Measurements from ENCODE around the gene DPM3. TPM values are rescaled to one million over a fixed set of nuclear protein-coding genes. Genes with fewer than 3 reads are reported as not detected.
"Not testable (repeated sequence)": the region's sequence is repeated elsewhere in the genome, so short reads cannot be mapped to it uniquely, and the experiment has no call there.

The DPM3 gene
- 13.6 and 19.2 TPM in 2 replicates for total RNA-seq (2014; rRNA removed; shearing (Covaris generic))
- polyA plus RNA-seq (2016; fragmentation: Nextera tagmentation; extraction: Ambion mirVana), result 71.4 and 76.5 TPM in 2 replicates
- long read RNA-seq, transcript DPM3-203 (2 exons, 409 nt), result major isoform, 6 of 12 reads
- long read RNA-seq, partial matches to known transcripts, result 0 of 12 reads
- long read RNA-seq, other reads (novel, unspliced or antisense), result 0 of 12 reads

GRCh38 chr1:155139895-155140629 lies at the start of gene DPM3:
TSS of gene DPM3 (minus strand) at chr1:155140531. CDS start at chr1:155140240, 291 bp downstream.
- H3K27ac ChIP-seq (ENCODE audit: low read depth), result no peak within 1 kb of the TSS
- H3K4me2 ChIP-seq, result peak within 1 kb of the TSS; percentile 98
- peak within 1 kb of the TSS; percentile 93 for H3K27ac Mint-ChIP-seq
- H3K9me3 Mint-ChIP-seq, result no peaks in the 10 kb centered on the region
- H3F3A ChIP-seq (replicated peaks; ENCODE audit: low read depth), result peaks cover 24% of the 10 kb centered on the region; the same call in 1 of the 2 replicates
- no peaks in the 10 kb centered on the region for H3K36me3 ChIP-seq (ENCODE audit: insufficient read depth)
- peaks cover 12% of the 10 kb centered on the region for H3K27me3 Mint-ChIP-seq (ENCODE audit: insufficient read depth, low read depth, poor library complexity)
- TF ChIP-seq ETS1 (IDR thresholded peaks at IDR 0.05) (peak; percentile 97), CREB1 (CRISPR knock-in tag; IDR thresholded peaks at IDR 0.05; ENCODE audit: low read depth) (peak; percentile 57), POLR2AphosphoS5 (IDR thresholded peaks at IDR 0.05; ENCODE audit: low read depth) (peak; percentile 87), STAT1 (IDR thresholded peaks at IDR 0.05; ENCODE audit: unreplicated experiment) (no peak)
- ATAC-seq (peak; percentile 74), DNase-seq (ENCODE audit: low spot score) (peak; percentile 96)
- H3K4me1 Mint-ChIP-seq, result peaks cover 7% of the 10 kb centered on the region
- peak within 1 kb of the TSS; percentile 40; the same call in 1 of the 2 replicates for H2AFZ ChIP-seq
- H3K79me2 ChIP-seq (replicated peaks; ENCODE audit: insufficient read depth), result peaks cover 22% of the 10 kb centered on the region
- peak within 1 kb of the TSS; percentile 86 for H3K4me3 ChIP-seq
- H3K27me3 ChIP-seq (ENCODE audit: insufficient read depth), result peaks cover 5% of the 10 kb centered on the region
- H3K36me3 Mint-ChIP-seq (ENCODE audit: low read depth), result peaks cover 13% of the 10 kb centered on the region
- H3K4me1 ChIP-seq (ENCODE audit: insufficient read depth), result peaks cover 10% of the 10 kb centered on the region
- peak within 1 kb of the TSS; percentile 96 for H3K4me3 Mint-ChIP-seq
- peaks cover 13% of the 10 kb centered on the region for H4K20me1 ChIP-seq (replicated peaks; ENCODE audit: insufficient read depth)
- H3K9me2 ChIP-seq (ENCODE audit: insufficient read depth), result no peaks in the 10 kb centered on the region

- H4K20me1 ChIP-seq (replicated peaks; ENCODE audit: insufficient read depth); H3K27ac ChIP-seq (ENCODE audit: low read depth); H2AFZ ChIP-seq; ATAC-seq; H3K4me3 ChIP-seq; H3K36me3 Mint-ChIP-seq (ENCODE audit: low read depth); H3K79me2 ChIP-seq (replicated peaks; ENCODE audit: insufficient read depth); H3K27me3 ChIP-seq (ENCODE audit: insufficient read depth); H3K36me3 ChIP-seq (ENCODE audit: insufficient read depth); H3K9me2 ChIP-seq (ENCODE audit: insufficient read depth); H3K4me3 Mint-ChIP-seq; H3K9me3 Mint-ChIP-seq; H3K27ac Mint-ChIP-seq; DNase-seq (ENCODE audit: low spot score); H3K4me2 ChIP-seq: not testable (repeated sequence)
- Histone ChIP-seq H3F3A (replicated peaks; ENCODE audit: low read depth) (peaks cover 16% of the 10 kb centered on the region; the same call in 1 of the 2 replicates), H3K4me1 (ENCODE audit: insufficient read depth) (peaks cover 24% of the 10 kb centered on the region)
- H3K4me1 Mint-ChIP-seq, result peaks cover 42% of the 10 kb centered on the region
- peaks cover 40% of the 10 kb centered on the region for H3K27me3 Mint-ChIP-seq (ENCODE audit: insufficient read depth, low read depth, poor library complexity)
Observed at GRCh38 chr1:155189926-155190325, 49.6 kb upstream of the DPM3 start.

GRCh38 chr1:155188268-155188667 lies 47.9 kb upstream of the DPM3 start:
- Mint-ChIP-seq H3K9me3 (0 out of 3 replicates have a peak, but pooled peaks cover 2% of the 10 kb centered on the region), H3K4me3 (peak overlapping the region; percentile 14; the same call in 1 of the 3 replicates), H3K27ac (peak overlapping the region; percentile 81), H3K4me1 (peaks cover 39% of the 10 kb centered on the region), H3K27me3 (ENCODE audit: insufficient read depth, low read depth, poor library complexity) (peaks cover 28% of the 10 kb centered on the region), H3K36me3 (ENCODE audit: low read depth) (peaks cover 12% of the 10 kb centered on the region; the same call in 2 of the 3 replicates)
- no peak overlapping the region for H2AFZ ChIP-seq
- H3K79me2 ChIP-seq (replicated peaks; ENCODE audit: insufficient read depth), result no peaks in the 10 kb centered on the region
- no peaks in the 10 kb centered on the region for H3K9me2 ChIP-seq (ENCODE audit: insufficient read depth)
- DNase-seq (ENCODE audit: low spot score) (no peak), ATAC-seq (no peak)
- no peaks in the 10 kb centered on the region for H3K27me3 ChIP-seq (ENCODE audit: insufficient read depth)
- H3K36me3 ChIP-seq (ENCODE audit: insufficient read depth), result no peaks in the 10 kb centered on the region
- no peak for TF ChIP-seq EZH2 (IDR thresholded peaks at IDR 0.05; ENCODE audit: low read depth, unreplicated experiment)
- H3K4me2 ChIP-seq, result no peak overlapping the region
- H4K20me1 ChIP-seq (replicated peaks; ENCODE audit: insufficient read depth), result no peaks in the 10 kb centered on the region
- H3K4me1 ChIP-seq (ENCODE audit: insufficient read depth), result peaks cover 23% of the 10 kb centered on the region
- no peak overlapping the region for H3K4me3 ChIP-seq
- no peak overlapping the region for H3K27ac ChIP-seq (ENCODE audit: low read depth)
- peaks cover 10% of the 10 kb centered on the region; the same call in 1 of the 2 replicates for H3F3A ChIP-seq (replicated peaks; ENCODE audit: low read depth)
